Prostate gland (tissue), 2 donors: ENCODE measurements around the gene BTLA.

Experiments
- CTCF ChIP-seq, 4 experiments: fragments of 200-600 bp in 2 of 4; fragments of 450-650 bp in 2 of 4; sonication (generic) in 2 of 4; IDR thresholded peaks; 1 replicate in 3 of 4; 2 replicates in 1 of 4; pipeline ENCODE4 v1.5.1; 2016 to 2019; ENCODE audit warnings: antibody characterized with exemption in 4 of 4, mild to moderate bottlenecking in 2 of 4, moderate library complexity in 2 of 4
- POLR2AphosphoS5 ChIP-seq: sonication (generic); formaldehyde crosslinking; IDR thresholded peaks from one replicate; pipeline ENCODE4 v1.6.1; 2017; ENCODE audit warnings: antibody characterized with exemption

GRCh38 chr3:112531358-112531781 is 32.1 kb upstream of the BTLA start:
- TF ChIP-seq POLR2AphosphoS5 (no peak), CTCF (IDR thresholded peaks at IDR 0.05) (peak; percentile 40 to 59 (median 57))
